Measurements from ENCODE around the gene PRR9.
"Not testable (repeated sequence)": the region's sequence is repeated elsewhere in the genome, so short reads cannot be mapped to it uniquely, and the experiment has no call there.

The PRR9 gene

GRCh38 chr1:153217212-153217611, at the start of gene PRR9:
Gene PRR9 (plus strand): TSS chr1:153217584. CDS start chr1:153218145, 561 bp downstream.
- DNase-seq (ENCODE audit: low read depth in 2 of 2): no peak
- H3K4me3 ChIP-seq (replicated peaks in 1 of 2; ENCODE audit: low read depth in 2 of 2, low read length in 2 of 2): no peak within 1 kb of the TSS
- TF ChIP-seq CTCF (IDR thresholded peaks at IDR 0.05; ENCODE audit: low read depth, low read length): no peak

- DNase-seq (ENCODE audit: low read depth in 2 of 2): no peak
- TF ChIP-seq CTCF (IDR thresholded peaks at IDR 0.05; ENCODE audit: low read depth, low read length): no peak
- H3K4me3 ChIP-seq (replicated peaks in 1 of 2; ENCODE audit: low read depth in 2 of 2, low read length in 2 of 2): no peak overlapping the region
These were observed 48.7 kb upstream of the PRR9 start for GRCh38 chr1:153168686-153169085.

GRCh38 chr1:153174624-153175023, 42.8 kb upstream of the PRR9 start:
- no peak overlapping the region for H3K4me3 ChIP-seq (replicated peaks in 1 of 2; ENCODE audit: low read depth in 2 of 2, low read length in 2 of 2)
- TF ChIP-seq CTCF (IDR thresholded peaks at IDR 0.05; ENCODE audit: low read depth, low read length): no peak
- no peak for DNase-seq (ENCODE audit: low read depth in 2 of 2)

GRCh38 chr1:153178922-153179321, 38.5 kb upstream of the PRR9 start:
- no peak for TF ChIP-seq CTCF (IDR thresholded peaks at IDR 0.05; ENCODE audit: low read depth, low read length)

GRCh38 chr1:153180556-153180955, 36.8 kb upstream of the PRR9 start:
- no peak overlapping the region for H3K4me3 ChIP-seq (replicated peaks in 1 of 2; ENCODE audit: low read depth in 2 of 2, low read length in 2 of 2)
- TF ChIP-seq CTCF (IDR thresholded peaks at IDR 0.05; ENCODE audit: low read depth, low read length): no peak
- DNase-seq (ENCODE audit: low read depth in 2 of 2): no peak

More at GRCh38 chr1:153178922-153179321, 38.5 kb upstream of the PRR9 start:
- no peak for DNase-seq (ENCODE audit: low read depth in 2 of 2)
- no peak overlapping the region for H3K4me3 ChIP-seq (replicated peaks in 1 of 2; ENCODE audit: low read depth in 2 of 2, low read length in 2 of 2)

- not testable (repeated sequence) for DNase-seq (ENCODE audit: low read depth in 2 of 2); H3K4me3 ChIP-seq (replicated peaks in 1 of 2; ENCODE audit: low read depth in 2 of 2, low read length in 2 of 2)
These were observed 29.1 kb upstream of the PRR9 start for GRCh38 chr1:153188301-153188700.

GRCh38 chr1:153190373-153190772, 27.0 kb upstream of the PRR9 start:
- H3K4me3 ChIP-seq (replicated peaks in 1 of 2; ENCODE audit: low read depth in 2 of 2, low read length in 2 of 2): no peak overlapping the region
- TF ChIP-seq CTCF (IDR thresholded peaks at IDR 0.05; ENCODE audit: low read depth, low read length): no peak
- no peak for DNase-seq (ENCODE audit: low read depth in 2 of 2)

All from cardiac fibroblast (primary cell).